Measurements from ENCODE around the gene AKR7A3.
A peak's percentile ranks its signal among the peaks of the same experiment; 100 is the strongest.

Gene AKR7A3

GRCh38 chr1:19288324-19289241, at the start of gene AKR7A3:
TSS of gene AKR7A3 (minus strand) at chr1:19288770. CDS start at chr1:19288709, 61 bp downstream.
- peak; percentile 38 for DNase-seq

- no peak for DNase-seq
These were observed 49.8 kb upstream of the AKR7A3 start for GRCh38 chr1:19338323-19338762.

- no peak for DNase-seq
These were observed 48.7 kb upstream of the AKR7A3 start for GRCh38 chr1:19337289-19337688.

GRCh38 chr1:19336543-19336942, 48.0 kb upstream of the AKR7A3 start:
- no peak for DNase-seq

GRCh38 chr1:19333587-19334354, 45.2 kb upstream of the AKR7A3 start:
- no peak for DNase-seq

GRCh38 chr1:19332832-19333231, 44.3 kb upstream of the AKR7A3 start:
- no peak for DNase-seq

- DNase-seq, result no peak
These were observed 42.8 kb upstream of the AKR7A3 start for GRCh38 chr1:19331262-19331878.

- no peak for DNase-seq
These were observed 42.0 kb upstream of the AKR7A3 start for GRCh38 chr1:19330449-19331135.

GRCh38 chr1:19329611-19330010, 41.0 kb upstream of the AKR7A3 start:
- no peak for DNase-seq

GRCh38 chr1:19329188-19329587, 40.6 kb upstream of the AKR7A3 start:
- DNase-seq, result no peak

- DNase-seq, result no peak
These were observed 39.9 kb upstream of the AKR7A3 start for GRCh38 chr1:19328486-19328885.

GRCh38 chr1:19327736-19328135, 39.2 kb upstream of the AKR7A3 start:
- DNase-seq, result no peak

GRCh38 chr1:19327301-19327700, 38.7 kb upstream of the AKR7A3 start:
- no peak for DNase-seq

- no peak for DNase-seq
These were observed 38.1 kb upstream of the AKR7A3 start for GRCh38 chr1:19326748-19327065.

GRCh38 chr1:19325958-19326747, 37.6 kb upstream of the AKR7A3 start:
- DNase-seq, result no peak

GRCh38 chr1:19325368-19325957, 36.9 kb upstream of the AKR7A3 start:
- no peak for DNase-seq

- DNase-seq, result no peak
These were observed 36.1 kb upstream of the AKR7A3 start for GRCh38 chr1:19324665-19324990.

- DNase-seq, result no peak
These were observed 35.6 kb upstream of the AKR7A3 start for GRCh38 chr1:19323987-19324664.

GRCh38 chr1:19322481-19322880, 33.9 kb upstream of the AKR7A3 start:
- DNase-seq, result no peak

- no peak for DNase-seq
These were observed 32.5 kb upstream of the AKR7A3 start for GRCh38 chr1:19321071-19321470.

- DNase-seq, result no peak
These were observed 30.6 kb upstream of the AKR7A3 start for GRCh38 chr1:19319196-19319595.
